ENCODE results near the gene PROM1.
A peak's percentile ranks its signal among the peaks of the same experiment; 100 is the strongest.

The PROM1 gene

GRCh38 chr4:16023776-16024408 is 59.9 kb downstream of the PROM1 start:
- no peak for DNase-seq

GRCh38 chr4:16021804-16022560 is 61.8 kb downstream of the PROM1 start:
- no peak for DNase-seq

GRCh38 chr4:16019649-16020048 is 64.2 kb downstream of the PROM1 start:
- DNase-seq: no peak

- no peak for DNase-seq
Observed at GRCh38 chr4:16018841-16019240, 65.0 kb downstream of the PROM1 start.

GRCh38 chr4:16018061-16018676 is 65.7 kb downstream of the PROM1 start:
- no peak for DNase-seq

- no peak for DNase-seq
Observed at GRCh38 chr4:16016536-16016935, 67.3 kb downstream of the PROM1 start.

GRCh38 chr4:16011173-16011572 is 72.7 kb downstream of the PROM1 start:
- no peak for DNase-seq

- DNase-seq: no peak
Observed at GRCh38 chr4:16009153-16009552, 74.7 kb downstream of the PROM1 start.

GRCh38 chr4:16007471-16008095 is 76.2 kb downstream of the PROM1 start:
- peak; percentile 60 for DNase-seq

GRCh38 chr4:16006771-16007446 is 76.9 kb downstream of the PROM1 start:
- no peak for DNase-seq

GRCh38 chr4:16005676-16006075 is 78.1 kb downstream of the PROM1 start:
- DNase-seq: no peak

GRCh38 chr4:16001484-16001858 is 82.4 kb downstream of the PROM1 start:
- peak; percentile 91 for DNase-seq

GRCh38 chr4:16000708-16001483 is 82.9 kb downstream of the PROM1 start:
- DNase-seq: no peak

GRCh38 chr4:15996773-15997172 is 87.0 kb downstream of the PROM1 start:
- DNase-seq: no peak

- no peak for DNase-seq
Observed at GRCh38 chr4:15995826-15996225, 88.0 kb downstream of the PROM1 start.

- no peak for DNase-seq
Observed at GRCh38 chr4:15992167-15992485, 91.7 kb downstream of the PROM1 start.

- no peak for DNase-seq
Observed at GRCh38 chr4:15990570-15991285, 93.1 kb downstream of the PROM1 start.

GRCh38 chr4:15989424-15989823 is 94.4 kb downstream of the PROM1 start:
- no peak for DNase-seq

- no peak for DNase-seq
Observed at GRCh38 chr4:15988222-15988621, 95.6 kb downstream of the PROM1 start.

GRCh38 chr4:15986907-15987306 is 96.9 kb downstream of the PROM1 start:
- DNase-seq: no peak

- no peak for DNase-seq
Observed at GRCh38 chr4:15983610-15984009, 100.2 kb downstream of the PROM1 start.
